CD4-positive, alpha-beta T cell treated with Interleukin-4 for 4 hours (primary cell): Measurements from ENCODE around the gene PHLDB1.
"Not testable (repeated sequence)": the region's sequence is repeated elsewhere in the genome, so short reads cannot be mapped to it uniquely, and the experiment has no call there.

Experiments
- DNase-seq: peaks from one replicate; pipeline ENCODE4 v3.0.0-alpha.2; 2020

The PHLDB1 gene

GRCh38 chr11:118606157-118606843 is 1.1 kb upstream of the PHLDB1 start:
- DNase-seq, result no peak

DNA sequence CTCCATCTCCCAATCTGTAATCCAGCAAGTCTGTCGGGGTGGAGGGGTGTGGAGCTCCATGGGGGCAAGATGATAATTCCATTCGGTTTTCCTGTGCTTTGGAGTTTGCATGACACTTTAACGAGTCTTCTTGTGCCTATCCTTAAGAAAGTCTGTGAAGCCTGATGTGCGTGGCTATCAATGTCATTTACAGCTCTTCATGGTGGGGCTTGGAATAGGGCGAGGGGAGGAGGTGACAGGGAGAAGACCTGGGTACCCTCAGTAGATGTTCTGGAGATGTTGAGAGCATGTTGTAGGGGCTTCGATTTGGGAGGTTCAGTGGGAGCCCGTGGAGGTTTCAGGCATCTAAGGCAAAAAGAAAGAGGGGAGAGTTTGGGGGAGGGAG is 579 bp upstream of the PHLDB1 start:
- DNase-seq, result no peak

DNA sequence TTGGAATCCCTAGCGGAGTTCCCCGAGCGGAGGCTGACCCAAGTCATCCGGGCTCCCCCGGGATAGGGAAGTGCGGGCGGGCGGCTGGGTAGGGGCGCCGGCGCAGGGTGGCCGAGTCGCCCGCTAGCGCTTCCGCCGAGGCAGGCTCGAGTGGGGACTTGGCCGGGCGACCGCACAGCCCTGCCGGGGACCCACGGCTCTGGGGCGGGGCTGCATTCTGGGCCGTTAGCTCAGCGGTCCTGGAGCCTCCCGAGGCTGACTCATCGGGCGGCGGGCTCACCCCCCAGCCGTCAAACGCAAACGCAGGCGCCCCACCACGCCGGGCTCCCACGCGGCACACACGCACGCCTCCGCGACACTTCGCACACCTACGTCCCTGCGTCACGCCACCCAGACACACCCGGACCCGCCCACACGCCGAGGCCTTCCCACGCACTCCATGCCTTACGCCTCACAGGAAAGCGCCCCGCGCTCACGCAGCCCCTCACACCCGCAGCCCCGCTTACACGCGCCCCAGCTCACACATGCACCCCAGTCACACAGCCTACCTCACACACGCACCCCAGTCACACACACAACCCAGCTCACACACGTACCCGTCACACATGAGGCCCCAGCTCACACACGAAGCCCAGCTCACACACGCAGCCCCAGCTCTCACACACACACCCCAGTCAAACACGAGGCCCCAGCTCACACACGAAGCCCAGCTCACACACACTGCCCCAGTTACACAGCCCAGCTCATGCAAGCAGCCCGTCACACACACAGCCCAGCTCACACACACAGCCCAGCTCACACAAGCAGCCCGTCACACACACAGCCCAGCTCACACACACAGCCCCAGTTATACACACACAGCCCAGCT is 1.2 kb downstream of the PHLDB1 start:
- DNase-seq, result peak; percentile 88

DNA sequence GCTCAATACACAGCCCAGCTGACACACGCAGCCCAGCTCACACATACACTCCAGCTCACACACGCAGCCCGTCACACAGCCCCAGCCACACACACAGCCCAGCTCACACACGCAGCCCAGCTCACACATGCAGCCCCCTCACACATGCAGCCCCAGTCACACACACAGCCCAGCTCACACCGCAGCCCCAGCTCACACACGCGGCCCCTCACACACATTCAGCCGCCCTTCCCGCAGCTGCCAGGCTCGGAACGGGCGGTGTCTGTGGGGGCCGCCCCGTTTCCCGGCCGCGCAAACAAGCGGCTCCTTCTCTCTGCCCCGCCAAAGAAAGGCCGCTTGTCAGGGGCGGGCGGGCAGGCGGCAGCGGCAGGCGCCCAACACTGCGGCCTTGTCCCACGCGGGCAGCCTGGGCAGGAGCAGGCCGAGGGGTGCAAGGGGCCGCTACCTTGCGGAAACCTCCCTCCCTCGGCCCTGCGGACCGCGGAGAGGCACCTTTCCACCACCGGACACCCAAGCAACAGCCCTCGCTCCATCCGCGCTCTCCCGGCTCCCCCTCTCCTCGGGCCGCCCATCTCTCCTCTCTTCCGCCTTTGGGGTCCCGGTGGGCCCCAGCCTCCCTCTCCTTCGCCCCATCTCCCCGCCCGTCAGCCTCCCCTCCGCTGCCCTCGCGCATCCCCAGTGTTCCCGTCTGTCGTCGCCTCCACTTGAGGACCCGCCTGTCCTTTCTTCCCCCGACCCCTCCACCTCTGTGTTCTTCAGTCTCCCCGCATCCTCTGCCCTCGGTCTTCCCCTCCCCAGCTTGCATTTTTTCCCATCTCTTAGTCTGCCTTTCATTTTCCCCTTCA is 2.2 kb downstream of the PHLDB1 start:
- DNase-seq, result no peak

DNA sequence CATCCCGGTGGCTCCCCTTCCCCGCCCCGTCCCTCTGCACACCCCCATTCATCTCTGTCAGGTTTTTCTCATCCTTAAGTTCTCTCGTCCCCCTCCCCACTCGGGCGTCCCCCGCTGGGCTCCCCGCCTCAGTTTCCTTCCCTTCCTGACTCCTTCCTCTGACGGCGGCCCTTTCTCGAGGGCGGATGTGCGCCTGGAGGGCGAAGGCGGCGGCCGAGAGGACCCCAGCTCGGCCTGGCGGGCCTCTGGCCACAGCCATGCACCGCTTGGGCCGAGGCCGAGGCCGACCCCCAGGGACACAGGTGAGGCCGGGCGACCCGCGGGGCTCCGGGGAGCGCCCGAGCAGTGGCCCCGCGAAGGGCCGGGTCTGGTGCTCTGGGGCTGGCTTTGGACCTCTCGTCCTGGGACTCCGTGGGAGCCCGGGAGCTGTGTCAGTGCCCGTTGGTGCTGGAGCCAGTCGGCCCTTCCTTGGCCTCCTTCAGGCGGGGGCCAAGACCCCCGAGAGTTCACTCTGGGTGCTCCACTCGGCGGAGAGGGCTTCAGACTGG is 2.9 kb downstream of the PHLDB1 start:
- no peak for DNase-seq

- peak; percentile 77 for DNase-seq
These were observed 3.5 kb downstream of the PHLDB1 start for GRCh38 chr11:118610773-118611432.

DNA sequence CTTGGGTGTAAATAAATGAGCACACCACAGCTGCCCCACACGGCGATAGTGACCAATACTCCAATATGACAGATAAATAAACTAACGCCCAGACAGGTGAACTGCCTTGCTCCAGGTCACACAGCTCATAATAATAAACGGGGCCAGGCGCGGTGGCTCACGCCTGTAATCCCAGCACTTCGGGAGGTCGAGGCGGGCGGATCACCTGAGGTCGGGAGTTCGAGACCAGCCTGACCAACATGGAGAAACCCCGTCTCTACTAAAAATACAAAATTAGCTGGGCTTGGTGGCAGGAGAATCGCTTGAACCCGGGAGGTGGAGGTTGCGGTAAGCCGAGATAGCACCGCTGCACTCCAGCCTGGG is 4.0 kb downstream of the PHLDB1 start:
- not testable (repeated sequence) for DNase-seq

DNA sequence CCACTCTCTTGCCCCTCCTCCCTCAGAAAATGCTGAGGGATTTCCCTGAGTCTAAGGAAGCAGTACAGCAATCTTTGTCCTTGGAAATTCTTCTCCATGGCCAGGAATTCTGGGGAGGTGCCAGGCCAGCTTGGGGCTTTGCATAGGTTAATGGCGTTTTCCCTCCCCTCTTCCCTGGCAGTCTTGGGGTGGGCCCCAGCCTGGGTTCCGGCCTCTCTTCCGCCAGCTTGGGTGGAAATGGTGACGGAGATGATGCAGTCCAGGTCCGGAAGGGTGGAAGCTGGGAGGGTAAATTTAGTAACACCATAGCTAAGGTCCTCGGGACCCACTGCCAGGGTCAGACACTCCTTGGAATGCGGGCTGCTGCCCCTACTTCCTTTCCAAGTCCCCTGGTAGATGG is 5.0 kb downstream of the PHLDB1 start:
- no peak for DNase-seq

- no peak for DNase-seq
These were observed 7.1 kb downstream of the PHLDB1 start for GRCh38 chr11:118614511-118614910.

- DNase-seq, result no peak
These were observed 8.0 kb downstream of the PHLDB1 start for GRCh38 chr11:118615282-118615975.

GRCh38 chr11:118615976-118616371 is 8.6 kb downstream of the PHLDB1 start:
- no peak for DNase-seq

GRCh38 chr11:118618115-118618990 is 10.9 kb downstream of the PHLDB1 start:
- no peak for DNase-seq

DNA sequence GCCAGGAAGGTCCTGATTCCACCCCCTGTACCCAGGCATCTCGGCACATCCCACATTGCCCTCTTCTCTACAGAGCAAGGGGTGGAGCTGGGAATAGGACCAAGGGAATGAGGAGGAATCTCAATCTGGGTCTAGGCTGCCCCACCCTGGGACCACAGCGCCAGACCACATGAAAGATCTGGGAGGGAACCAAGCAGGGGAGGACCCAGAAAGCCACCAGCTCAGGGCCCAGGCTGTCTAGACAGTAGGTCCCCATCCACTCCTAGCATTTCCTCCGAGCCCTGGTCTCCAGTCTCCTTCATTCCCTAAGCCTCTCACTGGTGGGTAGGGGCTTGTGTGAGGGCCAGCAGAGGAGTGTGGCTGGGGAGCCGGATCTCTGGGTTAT is 11.6 kb downstream of the PHLDB1 start:
- no peak for DNase-seq

DNA sequence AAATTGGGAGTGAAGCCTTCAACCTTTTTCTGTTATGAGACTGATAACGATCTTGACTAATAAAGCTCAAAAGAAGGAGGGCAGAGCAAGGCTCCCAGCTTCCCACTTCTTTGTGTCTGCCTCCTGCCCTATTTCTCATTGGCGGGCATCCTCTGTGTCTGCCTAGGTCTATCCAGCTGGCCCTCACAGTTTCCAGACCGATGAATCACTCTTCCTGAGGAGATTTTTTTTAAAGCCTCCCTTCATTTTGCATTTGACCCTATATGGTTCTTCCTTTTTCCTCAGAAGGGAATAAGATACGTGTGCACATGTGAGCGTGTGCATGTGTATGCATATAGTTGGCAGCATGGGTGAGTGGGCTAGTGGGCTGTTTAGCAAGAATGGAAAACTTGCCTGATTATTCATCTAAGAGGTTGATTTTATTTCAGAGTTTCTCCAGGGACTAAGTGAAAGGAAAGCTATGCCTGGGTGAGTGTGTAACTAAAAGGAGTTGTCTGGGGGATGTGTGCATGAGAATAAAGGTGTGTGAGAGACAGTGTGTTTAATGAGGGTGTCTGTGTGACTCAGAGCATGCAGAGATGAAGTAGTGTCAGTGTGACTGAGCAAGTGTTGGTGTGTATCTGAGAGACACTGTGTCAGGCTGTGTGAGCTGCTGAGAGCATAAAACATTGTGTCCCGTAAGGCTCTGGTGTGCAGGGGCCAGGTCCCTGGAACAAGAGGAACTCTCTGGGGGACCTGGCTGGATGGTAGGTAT is 12.2 kb downstream of the PHLDB1 start:
- DNase-seq, result no peak

GRCh38 chr11:118620529-118621070 is 13.2 kb downstream of the PHLDB1 start:
- no peak for DNase-seq

- no peak for DNase-seq
These were observed 13.8 kb downstream of the PHLDB1 start for GRCh38 chr11:118621071-118621783.

GRCh38 chr11:118621784-118622375 is 14.5 kb downstream of the PHLDB1 start:
- DNase-seq, result no peak

GRCh38 chr11:118622376-118623268 is 15.2 kb downstream of the PHLDB1 start:
- DNase-seq, result no peak
